Smooth muscle cell of bladder (primary cell): ENCODE data around the gene HNF1B. TPM values are rescaled to one million over a fixed set of nuclear protein-coding genes. Genes with fewer than 3 reads are reported as not detected.

ENCODE experiments used
- total RNA-seq: library from RNA; depleted of rRNA; stranded (reverse); fragments of >200 nt; gene quantifications from 2 replicates; pipeline ENCODE4 v1.2.3, GENCODE V29; 2014

Gene HNF1B
- under 0.01 TPM in 1 of 2 replicates, not detected in the other for total RNA-seq

GRCh38 chr17:37744961-37745800 is at the start of gene HNF1B:
HNF1B (minus strand) TSS chr17:37745059; CDS start chr17:37744884, 175 bp downstream.

GRCh38 chr17:37643118-37643766 is 101.6 kb downstream of the HNF1B start, which contains the start of gene DDX52:
DDX52 (minus strand) TSS chr17:37643446; CDS start chr17:37643420, 26 bp downstream.

Other genes starting within 250 kb of the HNF1B start
- gene SYNRG, start 135.6 kb downstream of the HNF1B start, total RNA-seq: 9.1 and 11.1 TPM in 2 replicates
- 12.7 and 17.4 TPM in 2 replicates for gene DDX52, start 101.6 kb downstream of the HNF1B start, total RNA-seq
- gene TBC1D3K, start 179.4 kb upstream of the HNF1B start, total RNA-seq: under 0.01 TPM in 1 of 2 replicates, not detected in the other
- 1.7 and 2.2 TPM in 2 replicates for gene TBC1D3L, start 244.0 kb upstream of the HNF1B start, total RNA-seq